GM19099 (cell line): ENCODE measurements around the gene HPRT1.

Experiments
- POLR2A ChIP-seq: IDR thresholded peaks from 3 replicates; pipeline ENCODE4 v1.6.1; 2011; ENCODE audit warnings: low read depth; ENCODE audit not compliant: insufficient read length; ENCODE audit errors: extremely low read depth

HPRT1 gene

GRCh38 chrX:134546187-134546586, 86.2 kb downstream of the HPRT1 start:
- TF ChIP-seq POLR2A = no peak

GRCh38 chrX:134547047-134547679, 87.2 kb downstream of the HPRT1 start:
- no peak for TF ChIP-seq POLR2A

GRCh38 chrX:134548257-134549201, 88.6 kb downstream of the HPRT1 start:
- TF ChIP-seq POLR2A = peak; percentile 39
